K562 (cell line): ENCODE measurements around the gene WDR45.

Source experiments
- HDGF ChIP-seq: fragments of 450-650 bp; IDR thresholded peaks from 2 replicates; pipeline ENCODE4 v1.6.1; 2016
- USF2 ChIP-seq: sonication (generic); formaldehyde crosslinking; IDR thresholded peaks from 2 replicates; pipeline ENCODE4 v1.5.0; 2020; ENCODE audit warnings: missing genetic modification reagents
- ZNF512 ChIP-seq: IDR thresholded peaks from 2 replicates; pipeline ENCODE4 v1.6.1; 2016; ENCODE audit warnings: missing genetic modification characterization, missing compliant biosample characterization
- TF ChIP-seq, protein P1 (sequence below), 3 experiments: IDR thresholded peaks in 2 of 3; conservative IDR thresholded peaks in 1 of 3; 2 replicates each; pipeline ENCODE4 v1.5.1; 2011 to 2012; ENCODE audit warnings: low read length in 3 of 3, mild to moderate bottlenecking in 3 of 3, control low read depth in 2 of 3, improper control_type of control experiment in 1 of 3, inconsistent platforms in 1 of 3, low read depth in 1 of 3, mixed read lengths in 1 of 3, moderate library complexity in 1 of 3; ENCODE audit not compliant: insufficient read depth in 2 of 3
- TF ChIP-seq, protein P2 (sequence below), 2 experiments: fragments of 450-650 bp in 1 of 2; sonication (generic) in 1 of 2; formaldehyde crosslinking in 1 of 2; IDR thresholded peaks in 1 of 2; conservative IDR thresholded peaks in 1 of 2; 2 replicates each; pipeline versions ENCODE4 v1.6.1 to v1.8.1; 2016 to 2023; ENCODE audit warnings: mild to moderate bottlenecking in 2 of 2, moderate library complexity in 2 of 2, inconsistent platforms in 1 of 2, missing genetic modification reagents in 1 of 2

DNA sequence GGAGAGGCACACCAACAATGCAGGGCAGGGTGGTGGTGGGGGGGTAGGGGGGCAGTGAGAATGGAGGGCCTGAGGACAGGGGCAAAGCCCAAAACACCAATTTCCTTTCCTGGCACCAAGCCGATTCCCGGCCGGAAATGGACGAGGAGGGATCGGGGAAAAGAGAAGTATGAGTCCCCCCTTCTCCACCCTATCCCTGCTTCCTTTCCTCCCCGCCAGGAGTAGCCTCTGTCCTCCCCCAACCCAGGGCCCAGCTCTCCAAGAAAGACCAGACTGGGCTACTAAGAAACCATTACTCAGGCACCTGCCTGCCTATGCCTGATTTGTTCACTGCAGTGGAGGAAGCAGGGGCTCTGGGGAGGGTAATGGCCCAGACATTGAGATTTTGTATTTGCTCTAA, 20.5 kb downstream of the WDR45 start:
- TF ChIP-seq, protein P1, sequence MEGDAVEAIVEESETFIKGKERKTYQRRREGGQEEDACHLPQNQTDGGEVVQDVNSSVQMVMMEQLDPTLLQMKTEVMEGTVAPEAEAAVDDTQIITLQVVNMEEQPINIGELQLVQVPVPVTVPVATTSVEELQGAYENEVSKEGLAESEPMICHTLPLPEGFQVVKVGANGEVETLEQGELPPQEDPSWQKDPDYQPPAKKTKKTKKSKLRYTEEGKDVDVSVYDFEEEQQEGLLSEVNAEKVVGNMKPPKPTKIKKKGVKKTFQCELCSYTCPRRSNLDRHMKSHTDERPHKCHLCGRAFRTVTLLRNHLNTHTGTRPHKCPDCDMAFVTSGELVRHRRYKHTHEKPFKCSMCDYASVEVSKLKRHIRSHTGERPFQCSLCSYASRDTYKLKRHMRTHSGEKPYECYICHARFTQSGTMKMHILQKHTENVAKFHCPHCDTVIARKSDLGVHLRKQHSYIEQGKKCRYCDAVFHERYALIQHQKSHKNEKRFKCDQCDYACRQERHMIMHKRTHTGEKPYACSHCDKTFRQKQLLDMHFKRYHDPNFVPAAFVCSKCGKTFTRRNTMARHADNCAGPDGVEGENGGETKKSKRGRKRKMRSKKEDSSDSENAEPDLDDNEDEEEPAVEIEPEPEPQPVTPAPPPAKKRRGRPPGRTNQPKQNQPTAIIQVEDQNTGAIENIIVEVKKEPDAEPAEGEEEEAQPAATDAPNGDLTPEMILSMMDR (IDR thresholded peaks at IDR 0.05 in 2 of 3, conservative IDR thresholded peaks at IDR 0.05 in 1 of 3; ENCODE audit: insufficient read depth in 2 of 3, low read depth in 1 of 3, low read length in 3 of 3): no peak
- TF ChIP-seq USF2 (CRISPR knock-in tag) (no peak), ZNF512 (tag) (no peak), HDGF (no peak)
- TF ChIP-seq, protein P2, sequence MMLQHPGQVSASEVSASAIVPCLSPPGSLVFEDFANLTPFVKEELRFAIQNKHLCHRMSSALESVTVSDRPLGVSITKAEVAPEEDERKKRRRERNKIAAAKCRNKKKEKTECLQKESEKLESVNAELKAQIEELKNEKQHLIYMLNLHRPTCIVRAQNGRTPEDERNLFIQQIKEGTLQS (IDR thresholded peaks at IDR 0.05): no peak
- TF ChIP-seq, protein P2 (CRISPR knock-in tag; conservative IDR thresholded peaks at IDR 0.05): no peak
